Activated naive CD4-positive, alpha-beta T cell treated with anti-CD3 and anti-CD28 coated beads for 36 hours (primary cell): ENCODE measurements around the gene CMTM3. TPM values are rescaled to one million over a fixed set of nuclear protein-coding genes. Genes with fewer than 3 reads are reported as not detected.
A peak's percentile ranks its signal among the peaks of the same experiment; 100 is the strongest.

ENCODE experiments used
- CTCF ChIA-PET: fragments of 350-600 bp; sonication (Branson Sonifier 250); formaldehyde crosslinking; loops from one replicate; lab custom pipeline; 2021; ENCODE audit warnings: antibody characterized with exemption; lab: Charles Lee
- DNase-seq: peaks from one replicate; pipeline ENCODE4 v3.0.0-alpha.2; 2020
- H3K27ac Mint-ChIP-seq: one replicate; pipeline ENCODE4 v1.8.0; 2021; ENCODE audit warnings: mild to moderate bottlenecking, mixed read lengths
- H3K27me3 Mint-ChIP-seq: one replicate; pipeline ENCODE4 v1.8.0; 2021; ENCODE audit warnings: low read depth, mixed read lengths
- H3K36me3 Mint-ChIP-seq: one replicate; pipeline ENCODE4 v1.8.0; 2021; ENCODE audit warnings: low read depth, mixed read lengths
- H3K4me1 Mint-ChIP-seq: one replicate; pipeline ENCODE4 v1.8.0; 2021; ENCODE audit warnings: low read depth, mixed read lengths
- H3K4me3 Mint-ChIP-seq: one replicate; pipeline ENCODE4 v1.8.0; 2021; ENCODE audit warnings: mild to moderate bottlenecking, moderate library complexity, mixed read lengths
- H3K9me3 Mint-ChIP-seq: one replicate; pipeline ENCODE4 v1.8.0; 2021; ENCODE audit warnings: mixed read lengths
- intact Hi-C: fragments of 100-400 bp; cut with micrococcal nuclease; formaldehyde crosslinking; loops from one replicate; pipeline ENCODE4 v1.15.1; 2023
- total RNA-seq, 2 experiments: library from RNA; stranded (reverse); gene quantifications; one replicate each; pipeline ENCODE4 v1.2.3, GENCODE V29; 2021

The CMTM3 gene
- total RNA-seq, 2 experiments from 2014 or later: 33.7 to 35.3 TPM

- Mint-ChIP-seq H3K4me1 (peaks cover 10% of the 10 kb centered on the region), H3K9me3 (no peaks in the 10 kb centered on the region), H3K4me3 (no peak overlapping the region), H3K36me3 (no peaks in the 10 kb centered on the region), H3K27me3 (no peaks in the 10 kb centered on the region), H3K27ac (no peak overlapping the region)
- CTCF ChIA-PET: interaction anchor here (1.0 to 1.4 kb wide), 2 partner anchors 10 to 13 kb away, joined by 3 to 4 read pairs; no protein-coding TSS in a partner anchor
- no peak for DNase-seq
- intact Hi-C loops: no loop called here
Measured at GRCh38 chr16:66647866-66648265, 43.4 kb downstream of the CMTM3 start.

DNA sequence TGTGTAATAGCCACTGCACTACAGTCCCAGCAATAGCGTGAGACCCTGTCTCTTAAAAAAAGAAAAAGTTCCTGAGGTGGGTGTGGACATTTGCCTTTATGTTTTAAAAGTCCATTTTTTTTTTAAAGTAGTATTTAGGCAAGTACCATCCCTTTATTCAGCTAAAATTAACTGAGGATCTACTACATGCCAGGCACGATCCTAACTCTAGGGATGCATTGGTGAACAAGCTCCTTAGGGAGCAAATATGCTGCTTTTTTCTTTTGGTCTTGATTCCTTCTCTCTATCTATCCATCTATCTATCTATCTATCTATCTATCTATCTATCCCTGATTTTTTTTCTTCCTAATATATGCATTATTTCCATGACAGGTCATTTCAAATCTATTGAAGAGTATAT, 44.7 kb downstream of the CMTM3 start:
- Mint-ChIP-seq H3K4me3 (no peak overlapping the region), H3K9me3 (no peaks in the 10 kb centered on the region), H3K27me3 (no peaks in the 10 kb centered on the region), H3K36me3 (no peaks in the 10 kb centered on the region), H3K4me1 (peaks cover 13% of the 10 kb centered on the region), H3K27ac (no peak overlapping the region)
- no peak for DNase-seq
- intact Hi-C loops: no loop called here
- CTCF ChIA-PET: interaction anchor here (0.8 to 1.4 kb wide), 3 partner anchors 11 to 242 kb away, joined by 3 read pairs; no protein-coding TSS in a partner anchor

DNA sequence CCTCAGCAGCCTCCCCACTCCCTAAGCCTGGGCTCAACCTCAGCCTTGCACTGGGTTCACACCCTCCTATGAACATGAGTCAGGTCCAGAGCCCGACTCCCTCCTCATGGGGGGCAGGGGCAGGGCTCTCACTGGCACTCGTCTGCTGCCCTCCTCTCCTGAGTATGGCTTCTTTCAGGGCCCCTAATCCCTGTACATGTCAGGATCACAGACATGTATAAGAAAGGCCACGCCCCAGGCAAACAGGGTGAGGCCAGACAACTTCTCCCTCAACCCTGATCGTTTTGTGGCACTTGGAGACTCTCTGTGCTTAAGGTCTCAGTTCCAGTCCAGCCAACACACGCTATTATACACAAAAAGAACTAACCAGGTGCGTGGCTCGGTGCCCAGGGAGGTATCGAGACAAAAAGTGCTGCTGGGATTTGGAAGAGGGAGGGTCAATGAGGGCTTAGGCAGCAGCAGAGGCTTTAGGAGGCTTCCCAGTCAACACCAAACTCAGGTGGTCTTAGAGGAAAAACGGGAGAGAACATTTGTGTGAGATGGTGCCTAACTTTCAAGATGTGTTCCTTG, 45.2 kb downstream of the CMTM3 start:
- H3K27me3 Mint-ChIP-seq: no peaks in the 10 kb centered on the region
- no peak overlapping the region for H3K4me3 Mint-ChIP-seq

GRCh38 chr16:66650707-66651473, 46.4 kb downstream of the CMTM3 start:
- CTCF ChIA-PET: interaction anchor here (0.6 to 2.5 kb wide), 46 partner anchors 10 to 245 kb away, joined by 3 to 41 read pairs (median 4); partner anchors contain the start of genes CMTM4, DYNC1LI2 and NAE1
- Mint-ChIP-seq H3K27me3 (no peaks in the 10 kb centered on the region), H3K36me3 (no peaks in the 10 kb centered on the region), H3K4me3 (peak overlapping the region; percentile 68), H3K9me3 (no peaks in the 10 kb centered on the region), H3K27ac (no peak overlapping the region), H3K4me1 (peaks cover 13% of the 10 kb centered on the region)
- intact Hi-C loops: loop anchor here (1.0 to 5.0 kb wide), 6 partner anchors 43 to 242 kb away; partner anchors contain the start of gene DYNC1LI2
- DNase-seq: peak; percentile 93

More for the DNA sequence above, 45.2 kb downstream of the CMTM3 start:
- CTCF ChIA-PET: interaction anchor here (0.8 to 2.5 kb wide), 11 partner anchors 12 to 243 kb away, joined by 3 to 41 read pairs (median 6); partner anchors contain the start of genes CMTM4 and NAE1
- intact Hi-C loops: loop anchor here (2.0 to 5.0 kb wide), 3 partner anchors 87 to 241 kb away; no protein-coding TSS in a partner anchor
- Mint-ChIP-seq H3K27ac (no peak overlapping the region), H3K4me1 (peaks cover 13% of the 10 kb centered on the region), H3K9me3 (no peaks in the 10 kb centered on the region), H3K36me3 (no peaks in the 10 kb centered on the region)
- DNase-seq: no peak

DNA sequence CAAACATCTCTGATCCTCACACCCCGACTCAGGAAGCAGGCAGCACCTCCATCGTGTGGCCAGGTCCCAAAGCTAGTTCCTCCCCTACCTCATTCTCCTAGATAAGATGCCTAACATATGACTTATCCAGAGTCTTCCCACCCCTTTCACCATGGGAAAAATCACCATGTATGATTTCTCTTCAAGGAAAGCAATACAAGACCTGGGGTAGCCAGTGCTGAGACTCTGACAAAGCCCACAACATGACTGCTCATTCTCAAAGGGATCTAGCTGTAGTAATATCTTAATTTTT, 46.9 kb downstream of the CMTM3 start:
- H3K4me3 Mint-ChIP-seq: peak overlapping the region; percentile 68
- intact Hi-C loops: loop anchor here (1.0 to 5.0 kb wide), 6 partner anchors 43 to 243 kb away; partner anchors contain the start of gene DYNC1LI2
- DNase-seq: no peak
- H3K27me3 Mint-ChIP-seq: no peaks in the 10 kb centered on the region
- CTCF ChIA-PET: interaction anchor here (0.7 to 2.5 kb wide), 39 partner anchors 10 to 246 kb away, joined by 3 to 41 read pairs (median 5); partner anchors contain the start of genes CMTM4, DYNC1LI2 and NAE1
- H3K27ac Mint-ChIP-seq: no peak overlapping the region
- no peaks in the 10 kb centered on the region for H3K36me3 Mint-ChIP-seq
- H3K9me3 Mint-ChIP-seq: no peaks in the 10 kb centered on the region
- H3K4me1 Mint-ChIP-seq: peaks cover 13% of the 10 kb centered on the region

DNA sequence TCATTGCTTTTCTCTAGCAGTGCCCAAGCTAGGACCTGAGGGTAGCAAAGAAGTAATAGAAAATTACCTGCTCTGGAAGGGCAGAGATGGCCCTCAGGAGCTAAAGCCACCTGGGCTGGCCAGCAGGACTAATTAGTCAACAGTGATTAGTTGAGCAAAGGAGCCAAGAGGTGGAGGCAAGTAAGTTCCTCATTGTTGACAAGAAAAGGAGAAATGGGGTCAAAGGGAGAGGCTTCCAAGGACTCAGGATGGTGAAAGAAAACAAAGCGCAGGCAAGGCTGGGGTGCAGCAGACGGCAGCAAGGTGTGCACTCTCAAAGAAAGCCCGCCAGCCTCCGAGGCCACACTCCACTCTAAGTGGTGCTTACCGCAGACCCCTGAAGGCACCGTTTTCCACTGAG, 47.5 kb downstream of the CMTM3 start:
- CTCF ChIA-PET: interaction anchor here (0.6 to 2.5 kb wide), 26 partner anchors 9 to 246 kb away, joined by 3 to 41 read pairs (median 5); partner anchors contain the start of gene CMTM4
- Mint-ChIP-seq H3K27me3 (no peaks in the 10 kb centered on the region), H3K4me3 (no peak overlapping the region), H3K27ac (no peak overlapping the region), H3K36me3 (no peaks in the 10 kb centered on the region), H3K9me3 (no peaks in the 10 kb centered on the region), H3K4me1 (peaks cover 13% of the 10 kb centered on the region)
- intact Hi-C loops: loop anchor here (1.0 to 5.0 kb wide), 6 partner anchors 43 to 243 kb away; partner anchors contain the start of gene DYNC1LI2
- no peak for DNase-seq

GRCh38 chr16:66652661-66653360, 48.3 kb downstream of the CMTM3 start:
- no peak overlapping the region for H3K4me3 Mint-ChIP-seq
- intact Hi-C loops: loop anchor here (5.0 kb wide), 1 partner anchor 91 kb away; no protein-coding TSS in a partner anchor
- H3K9me3 Mint-ChIP-seq: no peaks in the 10 kb centered on the region
- no peak for DNase-seq
- H3K27ac Mint-ChIP-seq: no peak overlapping the region
- no peaks in the 10 kb centered on the region for H3K36me3 Mint-ChIP-seq
- no peaks in the 10 kb centered on the region for H3K27me3 Mint-ChIP-seq
- H3K4me1 Mint-ChIP-seq: peaks cover 13% of the 10 kb centered on the region
- CTCF ChIA-PET: interaction anchor here (1.0 to 1.6 kb wide), 2 partner anchors 15 to 99 kb away, joined by 3 to 4 read pairs; no protein-coding TSS in a partner anchor

- CTCF ChIA-PET: interaction anchor here (1.0 to 1.6 kb wide), 2 partner anchors 14 to 98 kb away, joined by 3 to 4 read pairs; no protein-coding TSS in a partner anchor
- Mint-ChIP-seq H3K36me3 (no peaks in the 10 kb centered on the region), H3K4me3 (no peak overlapping the region), H3K27me3 (peaks cover 3% of the 10 kb centered on the region), H3K9me3 (no peaks in the 10 kb centered on the region), H3K27ac (no peak overlapping the region), H3K4me1 (peaks cover 13% of the 10 kb centered on the region)
- no peak for DNase-seq
- intact Hi-C loops: loop anchor here (5.0 kb wide), 1 partner anchor 91 kb away; no protein-coding TSS in a partner anchor
Measured at GRCh38 chr16:66653581-66654350, 49.3 kb downstream of the CMTM3 start.

DNA sequence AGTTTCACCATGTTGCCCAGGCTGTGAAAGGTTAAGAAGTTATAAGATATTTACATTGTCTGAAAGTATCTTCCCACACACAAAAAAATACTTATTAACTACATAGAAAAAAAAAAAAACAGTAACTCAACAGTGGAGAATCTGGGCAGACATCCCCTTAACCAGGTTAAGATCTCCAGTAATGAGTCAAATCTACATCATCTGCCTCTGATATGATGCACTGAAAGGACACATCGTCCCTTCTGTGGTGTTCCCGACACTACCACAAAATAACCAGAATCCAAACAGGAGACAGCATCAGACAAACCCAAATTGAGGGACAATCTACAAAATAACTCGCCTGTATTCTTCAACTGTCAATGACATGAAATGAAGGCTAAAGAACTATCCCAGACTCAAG, 52.0 kb downstream of the CMTM3 start:
- Mint-ChIP-seq H3K27me3 (peaks cover 3% of the 10 kb centered on the region), H3K36me3 (no peaks in the 10 kb centered on the region), H3K9me3 (no peaks in the 10 kb centered on the region), H3K4me1 (peaks cover 6% of the 10 kb centered on the region), H3K27ac (no peak overlapping the region), H3K4me3 (no peak overlapping the region)
- no peak for DNase-seq
- intact Hi-C loops: no loop called here
- CTCF ChIA-PET: interaction anchor here (1.0 to 1.4 kb wide), 2 partner anchors 49 to 261 kb away, joined by 3 to 4 read pairs; no protein-coding TSS in a partner anchor

GRCh38 chr16:66658143-66658859, 53.8 kb downstream of the CMTM3 start:
- H3K36me3 Mint-ChIP-seq: no peaks in the 10 kb centered on the region
- H3K4me3 Mint-ChIP-seq: no peak overlapping the region
- peaks cover 3% of the 10 kb centered on the region for H3K4me1 Mint-ChIP-seq

DNA sequence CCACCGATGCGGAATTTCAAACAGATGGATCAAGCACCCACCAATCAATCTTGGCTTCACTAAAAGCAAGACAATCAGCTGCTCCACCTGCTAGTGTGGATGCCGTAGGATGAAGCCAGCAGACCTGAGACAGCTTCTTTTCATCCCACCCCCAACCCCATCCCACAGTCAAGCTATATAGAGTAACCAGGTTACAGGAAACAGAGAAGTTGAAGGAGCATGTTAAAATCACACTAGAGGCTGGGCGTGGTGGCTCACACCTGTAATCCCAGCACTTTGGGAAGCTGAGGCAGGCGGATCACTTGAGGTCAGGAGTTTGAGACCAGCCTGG, 54.3 kb downstream of the CMTM3 start:
- DNase-seq: no peak
- Mint-ChIP-seq H3K36me3 (no peaks in the 10 kb centered on the region), H3K9me3 (no peaks in the 10 kb centered on the region), H3K4me1 (peaks cover 3% of the 10 kb centered on the region), H3K27me3 (peaks cover 3% of the 10 kb centered on the region), H3K27ac (no peak overlapping the region), H3K4me3 (no peak overlapping the region)
- CTCF ChIA-PET: interaction anchor here (5.6 kb wide), 1 partner anchor 8 kb away, joined by 41 read pairs; no protein-coding TSS in a partner anchor
- intact Hi-C loops: no loop called here

More at GRCh38 chr16:66658143-66658859, 53.8 kb downstream of the CMTM3 start:
- Mint-ChIP-seq H3K9me3 (no peaks in the 10 kb centered on the region), H3K27ac (no peak overlapping the region), H3K27me3 (peaks cover 3% of the 10 kb centered on the region)
- DNase-seq: no peak
- CTCF ChIA-PET: interaction anchor here (5.6 kb wide), 1 partner anchor 7 kb away, joined by 41 read pairs; no protein-coding TSS in a partner anchor
- intact Hi-C loops: no loop called here
